Calu3 (cell line): Measurements from ENCODE around the gene ERO1A. TPM values are rescaled to one million over a fixed set of nuclear protein-coding genes. Genes with fewer than 3 reads are reported as not detected.
"Not testable (repeated sequence)": the region's sequence is repeated elsewhere in the genome, so short reads cannot be mapped to it uniquely, and the experiment has no call there.

Experiments used
- BruUV-seq: library from RNA; stranded (reverse); fragments of 400-500 nt; replicated peaks from 2 replicates; lab custom pipeline; 2021; lab: Mats Ljungman, UMichigan
- CTCF ChIA-PET: fragments of 300-600 bp; sonication (Branson Sonifier 250); formaldehyde crosslinking; loops from one replicate; lab custom pipeline; 2022; ENCODE audit warnings: antibody characterized with exemption; lab: Charles Lee
- DNase-seq: peaks from one replicate; pipeline ENCODE4 v3.0.0; 2022
- H3K27ac Mint-ChIP-seq: one replicate; pipeline ENCODE4 v1.8.0; 2022; ENCODE audit warnings: mixed read lengths; ENCODE audit not compliant: unreplicated experiment
- H3K27me3 Mint-ChIP-seq: one replicate; pipeline ENCODE4 v1.8.0; 2022; ENCODE audit warnings: mixed read lengths; ENCODE audit not compliant: unreplicated experiment
- H3K36me3 Mint-ChIP-seq: one replicate; pipeline ENCODE4 v1.8.0; 2022; ENCODE audit warnings: mild to moderate bottlenecking, moderate library complexity, mixed read lengths; ENCODE audit not compliant: insufficient read depth, unreplicated experiment
- H3K4me1 Mint-ChIP-seq: one replicate; pipeline ENCODE4 v1.8.0; 2022; ENCODE audit warnings: mild to moderate bottlenecking, low read depth, mixed read lengths; ENCODE audit not compliant: unreplicated experiment
- H3K4me3 Mint-ChIP-seq: one replicate; pipeline ENCODE4 v1.8.0; 2022; ENCODE audit warnings: mild to moderate bottlenecking, low read depth, moderate library complexity, mixed read lengths; ENCODE audit not compliant: unreplicated experiment
- H3K9me3 Mint-ChIP-seq: one replicate; pipeline ENCODE4 v1.8.0; 2022; ENCODE audit warnings: low read depth, mixed read lengths; ENCODE audit not compliant: unreplicated experiment
- CTCF ChIP-seq: fragments of 200-600 bp; IDR thresholded peaks from one replicate; pipeline ENCODE4 v1.8.0; 2022; ENCODE audit warnings: antibody characterized with exemption; ENCODE audit not compliant: unreplicated experiment
- intact Hi-C: fragments of 100-400 bp; cut with micrococcal nuclease; formaldehyde crosslinking; loops from one replicate; pipeline ENCODE4 v1.10.0; 2022; ENCODE audit not compliant: unreplicated experiment
- total RNA-seq: library from RNA; stranded (reverse); gene quantifications from 2 replicates; pipeline ENCODE4 v1.2.3, GENCODE V29; 2022

ERO1A gene
- total RNA-seq, 1 experiment from 2014 or later: 129 TPM

- intact Hi-C loops: no loop called here
- no peak for DNase-seq
- CTCF ChIA-PET: interaction anchor here (0.6 to 1.3 kb wide), 3 partner anchors 10 to 34 kb away, joined by 3 to 5 read pairs (median 4); partner anchors contain the start of gene ERO1A
- peaks cover 45% of the 10 kb centered on the region for H3K36me3 Mint-ChIP-seq
- no TSS peak for BruUV-seq
- no peaks in the 10 kb centered on the region for H3K27me3 Mint-ChIP-seq
- H3K4me3 Mint-ChIP-seq: peak overlapping the region; percentile 96
- no peaks in the 10 kb centered on the region for H3K4me1 Mint-ChIP-seq
- no peak for TF ChIP-seq CTCF
- H3K27ac Mint-ChIP-seq: peak overlapping the region; percentile 59
- no peaks in the 10 kb centered on the region for H3K9me3 Mint-ChIP-seq
These were observed 34.2 kb upstream of the ERO1A start for GRCh38 chr14:52729585-52729924.

- H3K27ac Mint-ChIP-seq, DNase-seq, BruUV-seq, H3K9me3 Mint-ChIP-seq, intact Hi-C loops, H3K4me1 Mint-ChIP-seq, H3K27me3 Mint-ChIP-seq, H3K4me3 Mint-ChIP-seq: not testable (repeated sequence)
- CTCF ChIA-PET: interaction anchor here (0.6 to 1.3 kb wide), 3 partner anchors 10 to 33 kb away, joined by 3 to 5 read pairs (median 4); partner anchors contain the start of gene ERO1A
- peaks cover 44% of the 10 kb centered on the region for H3K36me3 Mint-ChIP-seq
These were observed 33.7 kb upstream of the ERO1A start for GRCh38 chr14:52729035-52729434.

- DNase-seq, BruUV-seq, H3K27ac Mint-ChIP-seq, H3K27me3 Mint-ChIP-seq, H3K4me1 Mint-ChIP-seq, H3K9me3 Mint-ChIP-seq, intact Hi-C loops, CTCF ChIA-PET, H3K4me3 Mint-ChIP-seq: not testable (repeated sequence)
- peaks cover 46% of the 10 kb centered on the region for H3K36me3 Mint-ChIP-seq
These were observed 32.2 kb upstream of the ERO1A start for GRCh38 chr14:52727509-52727908.

GRCh38 chr14:52724360-52724644 is 28.9 kb upstream of the ERO1A start:
- Mint-ChIP-seq H3K27me3 (no peaks in the 10 kb centered on the region), H3K4me3 (no peak overlapping the region), H3K36me3 (peaks cover 43% of the 10 kb centered on the region), H3K9me3 (no peaks in the 10 kb centered on the region), H3K27ac (no peak overlapping the region), H3K4me1 (peaks cover 11% of the 10 kb centered on the region)
- CTCF ChIA-PET: no interaction called here
- intact Hi-C loops: no loop called here
- DNase-seq: no peak
- no TSS peak for BruUV-seq
- TF ChIP-seq CTCF: no peak

GRCh38 chr14:52723514-52724359 is 28.4 kb upstream of the ERO1A start:
- Mint-ChIP-seq H3K27ac (no peak overlapping the region), H3K27me3 (no peaks in the 10 kb centered on the region), H3K9me3 (no peaks in the 10 kb centered on the region), H3K4me3 (no peak overlapping the region), H3K4me1 (peaks cover 11% of the 10 kb centered on the region), H3K36me3 (peaks cover 46% of the 10 kb centered on the region)
- intact Hi-C loops: no loop called here
- TF ChIP-seq CTCF: no peak
- no peak for DNase-seq
- no TSS peak for BruUV-seq
- CTCF ChIA-PET: no interaction called here
